GM10248 (cell line): ENCODE data around the gene SLC35F3.

Experiments
- CTCF ChIA-PET: fragments of 300-600 bp; sonication (Branson Sonifier 250); formaldehyde crosslinking; extraction: SDS; loops from one replicate; lab custom pipeline; 2021; ENCODE audit warnings: antibody characterized with exemption; lab: Yijun Ruan, JAX
- POLR2A ChIA-PET: fragments of 350-650 bp; sonication (Branson Sonifier 250); formaldehyde crosslinking; extraction: SDS; loops from one replicate; lab custom pipeline; 2020; ENCODE audit warnings: antibody characterized with exemption; lab: Yijun Ruan, JAX
- DNase-seq: peaks from one replicate; pipeline ENCODE4 v3.0.0; 2012; ENCODE audit errors: extremely low spot score
- CTCF ChIP-seq: IDR thresholded peaks from 2 replicates; pipeline ENCODE4 v1.5.1; 2012; ENCODE audit warnings: mild to moderate bottlenecking, low read depth; ENCODE audit errors: extremely low read depth, missing control alignments, control extremely low read depth

The SLC35F3 gene

GRCh38 chr1:234311414-234311813 is 406.9 kb downstream of the SLC35F3 start:
- ChIA-PET CTCF (interaction anchor here (1.5 to 9.9 kb wide), 11 partner anchors 16 to 196 kb away, joined by 5 to 130 read pairs (median 13); no protein-coding TSS in a partner anchor), POLR2A (no interaction called here)
- no peak for DNase-seq
- TF ChIP-seq CTCF: no peak

- no peak for DNase-seq
- CTCF ChIA-PET: interaction anchor here (0.7 to 9.9 kb wide), 3 partner anchors 14 to 199 kb away, joined by 4 to 130 read pairs (median 19); no protein-coding TSS in a partner anchor
Measured at GRCh38 chr1:234313171-234313570, 408.7 kb downstream of the SLC35F3 start.

GRCh38 chr1:234315091-234315541 is 410.6 kb downstream of the SLC35F3 start:
- no peak for TF ChIP-seq CTCF
- no peak for DNase-seq
- ChIA-PET CTCF (interaction anchor here (9.9 kb wide), 1 partner anchor 12 kb away, joined by 130 read pairs; no protein-coding TSS in a partner anchor), POLR2A (no interaction called here)

More at GRCh38 chr1:234313171-234313570, 408.7 kb downstream of the SLC35F3 start:
- POLR2A ChIA-PET: no interaction called here
- no peak for TF ChIP-seq CTCF

DNA sequence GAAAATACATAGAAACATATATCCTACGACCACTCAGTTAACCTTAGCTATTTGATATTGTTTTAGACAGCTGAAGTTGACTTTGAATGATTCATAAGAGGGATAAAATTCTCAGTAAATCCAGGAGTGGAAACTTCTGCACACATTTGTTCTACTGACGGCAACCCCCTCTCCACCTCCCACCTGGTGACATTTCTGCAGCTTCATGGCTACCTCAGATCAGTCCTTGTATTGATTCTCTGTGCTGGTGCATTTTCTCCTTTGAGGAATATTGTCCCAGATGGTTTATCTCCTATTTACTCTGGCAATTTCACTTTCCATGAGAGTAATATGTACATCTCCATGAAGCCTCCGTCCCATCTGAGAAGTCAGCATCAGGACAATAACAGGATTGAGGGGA is 411.1 kb downstream of the SLC35F3 start:
- CTCF ChIA-PET: interaction anchor here (9.9 kb wide), 1 partner anchor 12 kb away, joined by 130 read pairs; no protein-coding TSS in a partner anchor
- POLR2A ChIA-PET: no interaction called here
- no peak for TF ChIP-seq CTCF
- no peak for DNase-seq

- TF ChIP-seq CTCF: no peak
- DNase-seq: no peak
- ChIA-PET CTCF (interaction anchor here (2.0 to 2.7 kb wide), 2 partner anchors 10 to 12 kb away, joined by 8 to 11 read pairs; no protein-coding TSS in a partner anchor), POLR2A (no interaction called here)
Measured at GRCh38 chr1:234316486-234316885, 412.0 kb downstream of the SLC35F3 start.

DNA sequence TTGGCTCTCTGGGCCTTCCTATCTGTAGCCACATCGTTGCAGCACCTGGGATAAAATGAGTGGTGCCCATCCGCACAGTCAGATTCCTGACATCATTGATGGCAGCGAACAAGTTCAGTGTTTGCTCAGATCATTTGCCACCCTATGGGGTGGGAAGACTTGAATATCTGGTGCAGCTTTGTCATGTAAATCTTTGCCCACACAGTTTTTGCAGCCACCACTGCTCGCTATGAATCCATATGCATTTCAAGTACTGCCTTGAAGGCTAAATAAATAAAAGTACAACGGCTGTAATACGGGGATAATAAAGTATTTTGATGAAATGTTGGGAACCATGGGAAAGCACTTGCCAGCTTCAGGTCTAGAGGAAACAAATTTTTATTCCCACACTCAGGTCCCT is 412.5 kb downstream of the SLC35F3 start:
- DNase-seq: no peak
- CTCF ChIA-PET: interaction anchor here (2.0 to 2.7 kb wide), 2 partner anchors 9 to 12 kb away, joined by 8 to 11 read pairs; no protein-coding TSS in a partner anchor
- POLR2A ChIA-PET: no interaction called here
- TF ChIP-seq CTCF: no peak
